ENCODE results near the gene MGMT. TPM values are rescaled to one million over a fixed set of nuclear protein-coding genes. Genes with fewer than 3 reads are reported as not detected.

The MGMT gene
- total RNA-seq, 1 experiment from 2014 or later = 21.2 TPM

GRCh38 chr10:129604333-129605032 lies 137.4 kb downstream of the MGMT start:
- TF ChIP-seq EZH2 (IDR thresholded peaks at IDR 0.05; ENCODE audit: low read depth) (no peak), CTCF (conservative IDR thresholded peaks at IDR 0.05) (no peak)
- no peaks in the 10 kb centered on the region for H4K20me1 ChIP-seq (ENCODE audit: insufficient read depth)
- H3K4me2 ChIP-seq = no peak overlapping the region
- H3F3A ChIP-seq (ENCODE audit: insufficient read depth, low read depth) = no peaks in the 10 kb centered on the region
- H3K9me3 ChIP-seq (ENCODE audit: insufficient read depth, low read depth) = no peaks in the 10 kb centered on the region
- H3K79me2 ChIP-seq (ENCODE audit: low read depth) = no peaks in the 10 kb centered on the region
- H3K36me3 ChIP-seq (ENCODE audit: low read depth) = no peaks in the 10 kb centered on the region
- no peaks in the 10 kb centered on the region for H3K4me1 ChIP-seq (replicated peaks; ENCODE audit: insufficient read depth)
- no peaks in the 10 kb centered on the region for H3K9me2 ChIP-seq (ENCODE audit: insufficient read depth)
- no peaks in the 10 kb centered on the region for H3K27me3 ChIP-seq (ENCODE audit: insufficient read depth, low read depth)
- no TSS peak for BruUV-seq (replicated peaks)
- ChIA-PET CTCF (no interaction called here), POLR2A (ENCODE audit: unreplicated experiment) (no interaction called here)
- DNase-seq = no peak
- H3K4me3 ChIP-seq = no peak overlapping the region
- intact Hi-C loops (cut with micrococcal nuclease; ENCODE audit: unreplicated experiment) = no loop called here
- no peak overlapping the region for H3K27ac ChIP-seq
- H2AFZ ChIP-seq = no peak overlapping the region

- ChIA-PET POLR2A (ENCODE audit: unreplicated experiment) (no interaction called here), CTCF (no interaction called here)
- Histone ChIP-seq H3K9me3 (ENCODE audit: insufficient read depth, low read depth) (no peaks in the 10 kb centered on the region), H4K20me1 (ENCODE audit: insufficient read depth) (no peaks in the 10 kb centered on the region), H2AFZ (no peak overlapping the region), H3F3A (ENCODE audit: insufficient read depth, low read depth) (no peaks in the 10 kb centered on the region), H3K9me2 (ENCODE audit: insufficient read depth) (no peaks in the 10 kb centered on the region), H3K27ac (no peak overlapping the region), H3K4me3 (no peak overlapping the region), H3K36me3 (ENCODE audit: low read depth) (no peaks in the 10 kb centered on the region), H3K79me2 (ENCODE audit: low read depth) (no peaks in the 10 kb centered on the region), H3K27me3 (ENCODE audit: insufficient read depth, low read depth) (no peaks in the 10 kb centered on the region), H3K4me1 (replicated peaks; ENCODE audit: insufficient read depth) (no peaks in the 10 kb centered on the region), H3K4me2 (no peak overlapping the region)
- no peak for DNase-seq
- TF ChIP-seq CTCF (conservative IDR thresholded peaks at IDR 0.05) (no peak), EZH2 (IDR thresholded peaks at IDR 0.05; ENCODE audit: low read depth) (no peak)
- intact Hi-C loops (cut with micrococcal nuclease; ENCODE audit: unreplicated experiment) = no loop called here
- no TSS peak for BruUV-seq (replicated peaks)
Observed at GRCh38 chr10:129605266-129605985, 138.4 kb downstream of the MGMT start.

GRCh38 chr10:129605986-129606518 lies 139.0 kb downstream of the MGMT start:
- ChIA-PET CTCF (no interaction called here), POLR2A (ENCODE audit: unreplicated experiment) (no interaction called here)
- Histone ChIP-seq H4K20me1 (ENCODE audit: insufficient read depth) (no peaks in the 10 kb centered on the region), H3K9me2 (ENCODE audit: insufficient read depth) (no peaks in the 10 kb centered on the region), H2AFZ (no peak overlapping the region), H3K27me3 (ENCODE audit: insufficient read depth, low read depth) (no peaks in the 10 kb centered on the region), H3K4me3 (no peak overlapping the region), H3K79me2 (ENCODE audit: low read depth) (no peaks in the 10 kb centered on the region), H3K36me3 (ENCODE audit: low read depth) (no peaks in the 10 kb centered on the region), H3K9me3 (ENCODE audit: insufficient read depth, low read depth) (no peaks in the 10 kb centered on the region), H3K4me2 (no peak overlapping the region), H3F3A (ENCODE audit: insufficient read depth, low read depth) (no peaks in the 10 kb centered on the region), H3K27ac (no peak overlapping the region), H3K4me1 (replicated peaks; ENCODE audit: insufficient read depth) (no peaks in the 10 kb centered on the region)
- no peak for DNase-seq
- intact Hi-C loops (cut with micrococcal nuclease; ENCODE audit: unreplicated experiment) = no loop called here
- TF ChIP-seq CTCF (conservative IDR thresholded peaks at IDR 0.05) (no peak), EZH2 (IDR thresholded peaks at IDR 0.05; ENCODE audit: low read depth) (no peak)
- BruUV-seq (replicated peaks) = no TSS peak

Measured in PC-9 (cell line).